ENCODE data around the gene ANO8. TPM values are rescaled to one million over a fixed set of nuclear protein-coding genes. Genes with fewer than 3 reads are reported as not detected.

ANO8 gene
- polyA plus RNA-seq (2013, experiment 1 of 2) = 5.5 TPM
- 5.3 TPM for polyA plus RNA-seq (2013, experiment 2 of 2)

GRCh38 chr19:17334414-17335409 is at the start of gene ANO8:
TSS of gene ANO8 (minus strand) at chr19:17334855. CDS start at chr19:17334670, 185 bp downstream.
- Histone ChIP-seq H3K23ac (ENCODE audit: low read length in 2 of 2) (peak within 1 kb of the TSS in 1 of 2 experiments; percentile 73), H2AFZ (ENCODE audit: low read depth, low read length) (peak within 1 kb of the TSS; percentile 86), H3K18ac (ENCODE audit: low read depth in 1 of 2, low read length in 2 of 2) (peak within 1 kb of the TSS; percentile 45 to 85), H2BK5ac (ENCODE audit: low read depth, low read length, poor library complexity, severe bottlenecking) (no peak within 1 kb of the TSS), H2BK120ac (ENCODE audit: low read depth, low read length) (peak within 1 kb of the TSS; percentile 23), H3K9me3 (ENCODE audit: control insufficient read depth, low read length) (no peaks in the 10 kb centered on the region), H3K36me3 (ENCODE audit: control insufficient read depth in 1 of 2, insufficient read depth in 2 of 2, low read depth in 1 of 2, low read length in 2 of 2) (peaks cover 17 to 38% of the 10 kb centered on the region in 2 experiments), H3K79me1 (replicated peaks; ENCODE audit: low read length, poor library complexity, severe bottlenecking) (peaks cover 19% of the 10 kb centered on the region), H2AK5ac (ENCODE audit: low read length, severe bottlenecking) (no peak within 1 kb of the TSS), H3K14ac (ENCODE audit: low read length in 2 of 2) (peak within 1 kb of the TSS in 1 of 2 experiments; percentile 89), H4K8ac (ENCODE audit: low read length) (peak within 1 kb of the TSS; percentile 67), H2BK15ac (ENCODE audit: low read depth, poor library complexity, severe bottlenecking) (peak within 1 kb of the TSS; percentile 80), H3K9ac (ENCODE audit: low read length) (peak within 1 kb of the TSS; percentile 78), H3K4ac (ENCODE audit: low read depth in 1 of 2, low read length in 2 of 2) (peak within 1 kb of the TSS; percentile 35 to 94), H3K4me3 (ENCODE audit: insufficient read depth in 1 of 2, low read depth in 1 of 2, low read length in 2 of 2) (peak within 1 kb of the TSS; percentile 83 to 88), H3K4me1 (ENCODE audit: control insufficient read depth, insufficient read depth, low read depth, low read length) (peaks cover 31% of the 10 kb centered on the region), H3K27me3 (ENCODE audit: control insufficient read depth in 1 of 2, insufficient read depth in 1 of 2, low read length in 2 of 2) (no peaks in the 10 kb centered on the region), H3K27ac (ENCODE audit: low read length, poor library complexity, severe bottlenecking) (no peak within 1 kb of the TSS), H3K4me2 (ENCODE audit: low read length, poor library complexity, severe bottlenecking) (peak within 1 kb of the TSS; percentile 90), H2BK12ac (ENCODE audit: low read length in 2 of 2) (peak within 1 kb of the TSS in 1 of 2 experiments; percentile 66), H4K91ac (ENCODE audit: low read length) (peak within 1 kb of the TSS; percentile 21)
- DNase-seq = peak; percentile 98
- 6% methylated on average over 81 of the region's 86 CpGs for WGBS

- Histone ChIP-seq H2BK15ac (ENCODE audit: low read depth, poor library complexity, severe bottlenecking) (no peak overlapping the region), H3K4me1 (ENCODE audit: control insufficient read depth, insufficient read depth, low read depth, low read length) (peaks cover 11% of the 10 kb centered on the region), H3K14ac (ENCODE audit: low read length in 2 of 2) (no peak overlapping the region), H3K79me1 (replicated peaks; ENCODE audit: low read length, poor library complexity, severe bottlenecking) (no peaks in the 10 kb centered on the region), H3K4ac (ENCODE audit: low read depth in 1 of 2, low read length in 2 of 2) (no peak overlapping the region), H2AFZ (ENCODE audit: low read depth, low read length) (no peak overlapping the region), H3K27me3 (ENCODE audit: control insufficient read depth in 1 of 2, insufficient read depth in 1 of 2, low read length in 2 of 2) (peaks cover 7 to 25% of the 10 kb centered on the region in 2 experiments), H2BK120ac (ENCODE audit: low read depth, low read length) (no peak overlapping the region), H4K8ac (ENCODE audit: low read length) (no peak overlapping the region), H2AK5ac (ENCODE audit: low read length, severe bottlenecking) (no peak overlapping the region), H2BK5ac (ENCODE audit: low read depth, low read length, poor library complexity, severe bottlenecking) (no peak overlapping the region), H3K18ac (ENCODE audit: low read depth in 1 of 2, low read length in 2 of 2) (no peak overlapping the region), H3K9me3 (ENCODE audit: control insufficient read depth, low read length) (no peaks in the 10 kb centered on the region), H3K23ac (ENCODE audit: low read length in 2 of 2) (no peak overlapping the region), H3K9ac (ENCODE audit: low read length) (no peak overlapping the region), H4K91ac (ENCODE audit: low read length) (no peak overlapping the region), H3K36me3 (ENCODE audit: control insufficient read depth in 1 of 2, insufficient read depth in 2 of 2, low read depth in 1 of 2, low read length in 2 of 2) (no peaks in the 10 kb centered on the region), H2BK12ac (ENCODE audit: low read length in 2 of 2) (no peak overlapping the region), H3K4me3 (ENCODE audit: insufficient read depth in 1 of 2, low read depth in 1 of 2, low read length in 2 of 2) (no peak overlapping the region), H3K27ac (ENCODE audit: low read length, poor library complexity, severe bottlenecking) (no peak overlapping the region), H3K4me2 (ENCODE audit: low read length, poor library complexity, severe bottlenecking) (no peak overlapping the region)
- no peak for DNase-seq
- 96% methylated on average over 4 of the region's 5 CpGs for WGBS
Measured at GRCh38 chr19:17380426-17381138, 45.9 kb upstream of the ANO8 start.

- Histone ChIP-seq H2AK5ac (ENCODE audit: low read length, severe bottlenecking) (no peak overlapping the region), H3K4me1 (ENCODE audit: control insufficient read depth, insufficient read depth, low read depth, low read length) (peaks cover 11% of the 10 kb centered on the region), H4K91ac (ENCODE audit: low read length) (peak overlapping the region; percentile 46), H3K27ac (ENCODE audit: low read length, poor library complexity, severe bottlenecking) (no peak overlapping the region), H3K18ac (ENCODE audit: low read depth in 1 of 2, low read length in 2 of 2) (peak overlapping the region in 1 of 2 experiments; percentile 70), H3K27me3 (ENCODE audit: control insufficient read depth in 1 of 2, insufficient read depth in 1 of 2, low read length in 2 of 2) (peaks cover 7 to 25% of the 10 kb centered on the region in 2 experiments), H3K4me3 (ENCODE audit: insufficient read depth in 1 of 2, low read depth in 1 of 2, low read length in 2 of 2) (no peak overlapping the region), H3K9me3 (ENCODE audit: control insufficient read depth, low read length) (no peaks in the 10 kb centered on the region), H3K14ac (ENCODE audit: low read length in 2 of 2) (peak overlapping the region in 1 of 2 experiments; percentile 55), H2BK15ac (ENCODE audit: low read depth, poor library complexity, severe bottlenecking) (peak overlapping the region; percentile 23), H3K4me2 (ENCODE audit: low read length, poor library complexity, severe bottlenecking) (no peak overlapping the region), H2BK12ac (ENCODE audit: low read length in 2 of 2) (no peak overlapping the region), H4K8ac (ENCODE audit: low read length) (no peak overlapping the region), H3K79me1 (replicated peaks; ENCODE audit: low read length, poor library complexity, severe bottlenecking) (no peaks in the 10 kb centered on the region), H2AFZ (ENCODE audit: low read depth, low read length) (no peak overlapping the region), H2BK120ac (ENCODE audit: low read depth, low read length) (no peak overlapping the region), H3K23ac (ENCODE audit: low read length in 2 of 2) (no peak overlapping the region), H3K4ac (ENCODE audit: low read depth in 1 of 2, low read length in 2 of 2) (no peak overlapping the region), H3K9ac (ENCODE audit: low read length) (no peak overlapping the region), H2BK5ac (ENCODE audit: low read depth, low read length, poor library complexity, severe bottlenecking) (no peak overlapping the region), H3K36me3 (ENCODE audit: control insufficient read depth in 1 of 2, insufficient read depth in 2 of 2, low read depth in 1 of 2, low read length in 2 of 2) (no peaks in the 10 kb centered on the region)
- no peak for DNase-seq
- 22% methylated on average over 14 of the region's 14 CpGs for WGBS
Measured at GRCh38 chr19:17379221-17379631, 44.6 kb upstream of the ANO8 start.

- no peak overlapping the region for H3K14ac ChIP-seq (ENCODE audit: low read length in 2 of 2)
- no peak overlapping the region for H3K9ac ChIP-seq (ENCODE audit: low read length)
- no peak overlapping the region for H2AFZ ChIP-seq (ENCODE audit: low read depth, low read length)
- H3K4ac ChIP-seq (ENCODE audit: low read depth in 1 of 2, low read length in 2 of 2) = no peak overlapping the region
- H3K4me2 ChIP-seq (ENCODE audit: low read length, poor library complexity, severe bottlenecking) = no peak overlapping the region
- 66% methylated on average over 12 of the region's 13 CpGs for WGBS
- no peak overlapping the region for H2BK15ac ChIP-seq (ENCODE audit: low read depth, poor library complexity, severe bottlenecking)
- no peaks in the 10 kb centered on the region for H3K79me1 ChIP-seq (replicated peaks; ENCODE audit: low read length, poor library complexity, severe bottlenecking)
- H2BK120ac ChIP-seq (ENCODE audit: low read depth, low read length) = no peak overlapping the region
- no peak for DNase-seq
- no peak overlapping the region for H3K27ac ChIP-seq (ENCODE audit: low read length, poor library complexity, severe bottlenecking)
- H4K8ac ChIP-seq (ENCODE audit: low read length) = no peak overlapping the region
- H3K4me3 ChIP-seq (ENCODE audit: insufficient read depth in 1 of 2, low read depth in 1 of 2, low read length in 2 of 2) = no peak overlapping the region
- H3K23ac ChIP-seq (ENCODE audit: low read length in 2 of 2) = no peak overlapping the region
- H3K18ac ChIP-seq (ENCODE audit: low read depth in 1 of 2, low read length in 2 of 2) = no peak overlapping the region
- H2BK5ac ChIP-seq (ENCODE audit: low read depth, low read length, poor library complexity, severe bottlenecking) = peak overlapping the region; percentile 10
- H3K36me3 ChIP-seq (ENCODE audit: control insufficient read depth in 1 of 2, insufficient read depth in 2 of 2, low read depth in 1 of 2, low read length in 2 of 2) = no peaks in the 10 kb centered on the region
- H3K4me1 ChIP-seq (ENCODE audit: control insufficient read depth, insufficient read depth, low read depth, low read length) = peaks cover 11% of the 10 kb centered on the region
- H2AK5ac ChIP-seq (ENCODE audit: low read length, severe bottlenecking) = no peak overlapping the region
- H2BK12ac ChIP-seq (ENCODE audit: low read length in 2 of 2) = no peak overlapping the region
- H4K91ac ChIP-seq (ENCODE audit: low read length) = no peak overlapping the region
- peaks cover 7 to 27% of the 10 kb centered on the region in 2 experiments for H3K27me3 ChIP-seq (ENCODE audit: control insufficient read depth in 1 of 2, insufficient read depth in 1 of 2, low read length in 2 of 2)
- H3K9me3 ChIP-seq (ENCODE audit: control insufficient read depth, low read length) = no peaks in the 10 kb centered on the region
Measured at GRCh38 chr19:17378271-17378670, 43.6 kb upstream of the ANO8 start.

Data from mesenchymal stem cell (in vitro differentiated cells and primary cell).